Parathyroid adenoma (tissue), 2 donors: ENCODE results near the gene CPA3.

Source experiments
- H2AFZ ChIP-seq: fragments of 300-600 bp; sonication (generic); one replicate; pipeline ENCODE4 v1.7.0; 2017; ENCODE audit warnings: antibody characterized with exemption, mild to moderate bottlenecking
- H3K27ac ChIP-seq: fragments of 300-600 bp; sonication (generic); one replicate; pipeline ENCODE4 v1.7.0; 2017
- H3K27me3 ChIP-seq: fragments of 300-600 bp; sonication (generic); one replicate; pipeline ENCODE4 v1.7.0; 2017; ENCODE audit warnings: low read length; ENCODE audit not compliant: control insufficient read depth, insufficient read depth
- H3K36me3 ChIP-seq: fragments of 300-600 bp; sonication (generic); one replicate; pipeline ENCODE4 v1.7.0; 2017; ENCODE audit warnings: low read length; ENCODE audit not compliant: control insufficient read depth, insufficient read depth
- H3K4me1 ChIP-seq: fragments of 300-600 bp; sonication (generic); one replicate; pipeline ENCODE4 v1.7.0; 2017; ENCODE audit warnings: control low read depth
- H3K4me2 ChIP-seq: fragments of 300-600 bp; sonication (generic); one replicate; pipeline ENCODE4 v1.7.0; 2017; ENCODE audit warnings: low read length
- H3K4me3 ChIP-seq: fragments of 300-600 bp; sonication (generic); one replicate; pipeline ENCODE4 v1.7.0; 2017; ENCODE audit warnings: low read depth, low read length
- H3K79me2 ChIP-seq: fragments of 300-600 bp; sonication (generic); one replicate; pipeline ENCODE4 v1.7.0; 2017; ENCODE audit warnings: control low read depth
- H3K9ac ChIP-seq: fragments of 300-600 bp; sonication (generic); one replicate; pipeline ENCODE4 v1.7.0; 2017; ENCODE audit warnings: mild to moderate bottlenecking
- H3K9me3 ChIP-seq: fragments of 300-600 bp; sonication (generic); one replicate; pipeline ENCODE4 v1.7.0; 2017; ENCODE audit warnings: low read length; ENCODE audit not compliant: control insufficient read depth
- CTCF ChIP-seq: fragments of 300-600 bp; sonication (generic); IDR thresholded peaks from one replicate; pipeline ENCODE4 v1.7.0; 2017; ENCODE audit warnings: antibody characterized with exemption, mild to moderate bottlenecking
- donor health status: primary hyperparathyroidism.

The CPA3 gene

DNA sequence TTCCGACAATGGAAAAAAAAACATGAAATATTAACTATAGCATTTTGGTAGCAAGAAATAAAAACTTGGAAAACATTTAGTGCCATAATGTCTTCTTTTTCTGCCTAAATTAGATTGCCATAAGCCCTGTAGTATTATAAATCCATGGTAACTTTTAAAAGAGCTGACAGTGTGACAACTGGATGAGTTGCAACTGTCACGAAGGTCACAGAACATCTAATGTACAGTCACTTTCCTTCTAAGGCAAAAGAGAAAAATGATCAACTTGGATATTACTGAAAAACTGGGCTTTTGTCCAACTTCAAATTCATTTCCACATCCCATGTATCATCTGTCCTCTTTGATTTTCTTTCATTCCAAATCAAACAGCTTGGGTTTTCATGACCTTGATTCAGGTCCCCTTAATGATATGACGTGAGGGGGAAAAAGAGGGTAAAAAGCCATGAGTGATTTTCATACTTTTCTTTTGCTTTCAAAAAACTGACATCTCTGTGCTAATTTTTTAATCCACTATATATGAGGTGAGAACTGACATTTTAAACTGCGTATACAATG is 36.9 kb upstream of the CPA3 start:
- no peak for TF ChIP-seq CTCF
- H3K4me1 ChIP-seq = no peaks in the 10 kb centered on the region
- no peaks in the 10 kb centered on the region for H3K79me2 ChIP-seq
- H3K27ac ChIP-seq = no peak overlapping the region
- no peak overlapping the region for H3K9ac ChIP-seq
- no peaks in the 10 kb centered on the region for H3K9me3 ChIP-seq
- H3K36me3 ChIP-seq = no peaks in the 10 kb centered on the region
- H3K4me3 ChIP-seq = no peak overlapping the region
- no peaks in the 10 kb centered on the region for H3K27me3 ChIP-seq
- no peak overlapping the region for H2AFZ ChIP-seq
- H3K4me2 ChIP-seq = no peak overlapping the region

GRCh38 chr3:148829926-148830325 is 35.2 kb upstream of the CPA3 start:
- H3K4me1 ChIP-seq = no peaks in the 10 kb centered on the region
- no peaks in the 10 kb centered on the region for H3K27me3 ChIP-seq
- H3K27ac ChIP-seq = no peak overlapping the region
- no peak overlapping the region for H3K4me2 ChIP-seq
- H3K4me3 ChIP-seq = no peak overlapping the region
- H3K9ac ChIP-seq = no peak overlapping the region
- no peaks in the 10 kb centered on the region for H3K36me3 ChIP-seq
- H3K79me2 ChIP-seq = no peaks in the 10 kb centered on the region
- no peak overlapping the region for H2AFZ ChIP-seq
- H3K9me3 ChIP-seq = no peaks in the 10 kb centered on the region
- TF ChIP-seq CTCF = no peak

DNA sequence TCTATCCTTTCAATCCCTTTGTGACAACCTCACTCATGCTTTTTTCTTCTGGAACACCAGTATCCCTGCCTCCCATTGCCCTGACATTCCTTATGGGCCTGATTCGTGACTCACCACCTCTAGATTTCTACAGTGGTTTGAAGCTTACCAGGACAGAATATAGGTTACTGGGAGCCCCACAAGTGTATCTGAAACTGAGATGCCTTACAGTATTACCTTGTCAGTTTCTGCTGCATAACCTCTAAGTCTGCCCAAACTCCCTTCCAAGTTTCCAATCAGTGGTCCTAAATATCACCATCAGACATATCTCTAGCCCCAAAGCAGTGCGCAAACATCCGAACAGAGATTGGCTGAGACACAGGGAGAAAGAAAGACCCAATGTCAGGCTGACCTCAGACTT is 31.9 kb upstream of the CPA3 start:
- no peaks in the 10 kb centered on the region for H3K27me3 ChIP-seq
- H3K4me1 ChIP-seq = no peaks in the 10 kb centered on the region
- H3K79me2 ChIP-seq = no peaks in the 10 kb centered on the region
- no peak overlapping the region for H3K9ac ChIP-seq
- H3K27ac ChIP-seq = no peak overlapping the region
- H3K9me3 ChIP-seq = no peaks in the 10 kb centered on the region
- H3K4me3 ChIP-seq = no peak overlapping the region
- no peaks in the 10 kb centered on the region for H3K36me3 ChIP-seq
- H3K4me2 ChIP-seq = no peak overlapping the region
- H2AFZ ChIP-seq = no peak overlapping the region
- no peak for TF ChIP-seq CTCF

DNA sequence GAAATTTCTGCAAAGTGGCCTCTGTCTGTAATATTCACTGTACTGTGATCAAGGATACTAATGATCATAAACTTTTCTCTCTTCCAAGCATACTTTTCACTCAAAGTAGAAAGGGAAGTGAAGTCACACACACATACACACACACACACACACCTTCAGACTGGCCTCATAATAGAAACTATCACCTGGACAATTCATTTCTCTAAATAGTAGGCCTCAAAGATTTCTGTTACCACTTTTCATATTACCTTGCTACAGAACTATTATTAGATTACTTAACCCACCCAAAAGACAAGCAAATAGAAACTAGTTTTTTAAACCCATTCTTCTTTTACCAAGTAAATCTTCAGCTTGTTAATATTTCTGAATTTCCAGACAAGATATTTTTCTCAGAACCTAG is 25.3 kb upstream of the CPA3 start:
- Histone ChIP-seq H3K27ac (no peak overlapping the region), H3K27me3 (no peaks in the 10 kb centered on the region), H2AFZ (no peak overlapping the region), H3K4me3 (no peak overlapping the region), H3K4me1 (no peaks in the 10 kb centered on the region), H3K36me3 (no peaks in the 10 kb centered on the region), H3K79me2 (no peaks in the 10 kb centered on the region), H3K4me2 (no peak overlapping the region), H3K9ac (no peak overlapping the region), H3K9me3 (peaks cover 4% of the 10 kb centered on the region)
- no peak for TF ChIP-seq CTCF

GRCh38 chr3:148840451-148840850 is 24.6 kb upstream of the CPA3 start:
- Histone ChIP-seq H2AFZ (no peak overlapping the region), H3K36me3 (no peaks in the 10 kb centered on the region), H3K4me1 (no peaks in the 10 kb centered on the region), H3K27me3 (no peaks in the 10 kb centered on the region), H3K9me3 (peaks cover 4% of the 10 kb centered on the region), H3K79me2 (no peaks in the 10 kb centered on the region), H3K4me3 (no peak overlapping the region), H3K9ac (no peak overlapping the region), H3K4me2 (no peak overlapping the region), H3K27ac (no peak overlapping the region)
- no peak for TF ChIP-seq CTCF
